GM12878 (cell line): ENCODE results near the gene MYCBPAP. TPM values are rescaled to one million over a fixed set of nuclear protein-coding genes. Genes with fewer than 3 reads are reported as not detected.

Experiments used
- ZSCAN29 ChIP-seq: fragments of 450-650 bp; IDR thresholded peaks from 2 replicates; pipeline ENCODE4 v1.6.1; 2017; ENCODE audit warnings: mild to moderate bottlenecking, moderate library complexity
- polyA plus RNA-seq, 11 experiments: library from polyadenylated mRNA; depleted of rRNA in 4 of 11; unstranded in 6 of 11; stranded (reverse) in 5 of 11; fragments of >200 nt; fragmentation: Nextera tagmentation in 4 of 11; fragmentation: Illumina TruSeq in 1 of 11; extraction: Ambion mirVana in 4 of 11; extraction: Trizol in 1 of 11; gene quantifications; 1 replicate in 1 of 11; 2 replicates in 10 of 11; pipeline versions ENCODE4 v1.2.1 to v1.2.3, GENCODE V29; 2011 to 2016; ENCODE audit warnings: inconsistent platforms in 2 of 11, missing spikeins in 2 of 11, low read depth in 1 of 11
- total RNA-seq, 4 experiments: library from RNA; depleted of rRNA in 3 of 4; stranded (reverse); fragments of >200 nt in 3 of 4; fragmentation: Illumina TruSeq in 1 of 4; extraction: Trizol in 1 of 4; gene quantifications; 2 replicates each; pipeline versions ENCODE4 v1.2.1 to v1.2.3, GENCODE V29; 2013 to 2021
- TF ChIP-seq, protein P1 (sequence below): IDR thresholded peaks from 2 replicates; pipeline ENCODE4 v1.6.1; 2012; ENCODE audit warnings: improper control_type of control experiment, low read depth, low read length; ENCODE audit not compliant: insufficient replicate concordance
- TF ChIP-seq, protein P2 (sequence below): fragments of 450-650 bp; IDR thresholded peaks from 2 replicates; pipeline ENCODE4 v1.6.1; 2017; ENCODE audit warnings: mild to moderate bottlenecking, moderate library complexity

The MYCBPAP gene
- total and polyA plus RNA-seq, 10 of the 15 experiments (the other 5 are each of a cell fraction or from before 2014, with no cell fraction given): 0.23 to 2.7 (median 1.5) TPM

DNA sequence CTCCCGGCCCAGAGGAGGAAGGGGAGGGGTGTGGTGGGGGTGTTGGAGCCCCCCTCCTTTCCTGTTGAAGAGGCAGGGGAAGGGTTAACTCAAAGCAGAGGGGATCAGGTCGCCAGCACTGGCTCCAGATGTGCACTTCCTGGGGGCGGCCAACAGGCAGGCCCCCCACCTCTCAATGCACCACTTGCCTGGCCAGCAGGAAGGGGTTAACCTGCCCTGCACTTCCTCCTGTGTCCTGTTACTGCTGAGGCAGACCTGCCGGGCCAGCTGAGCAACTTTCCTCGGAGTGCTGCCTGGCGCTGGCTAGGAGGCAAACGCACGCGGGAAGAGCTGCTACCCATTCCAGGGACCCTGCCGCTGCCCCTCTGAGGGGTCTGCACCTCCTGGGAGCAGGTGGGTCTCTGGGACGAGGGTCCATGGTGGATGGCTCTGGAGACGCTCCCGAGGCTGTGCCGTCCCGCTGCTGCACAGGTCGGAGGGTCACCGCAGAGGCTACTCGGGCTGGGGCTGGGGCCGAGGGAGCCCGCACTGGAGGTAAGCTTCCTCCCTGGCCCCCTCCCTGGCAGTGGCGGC lies 24.3 kb downstream of the MYCBPAP start, which contains the start of gene EPN3 (continued):
- TF ChIP-seq, protein P1, sequence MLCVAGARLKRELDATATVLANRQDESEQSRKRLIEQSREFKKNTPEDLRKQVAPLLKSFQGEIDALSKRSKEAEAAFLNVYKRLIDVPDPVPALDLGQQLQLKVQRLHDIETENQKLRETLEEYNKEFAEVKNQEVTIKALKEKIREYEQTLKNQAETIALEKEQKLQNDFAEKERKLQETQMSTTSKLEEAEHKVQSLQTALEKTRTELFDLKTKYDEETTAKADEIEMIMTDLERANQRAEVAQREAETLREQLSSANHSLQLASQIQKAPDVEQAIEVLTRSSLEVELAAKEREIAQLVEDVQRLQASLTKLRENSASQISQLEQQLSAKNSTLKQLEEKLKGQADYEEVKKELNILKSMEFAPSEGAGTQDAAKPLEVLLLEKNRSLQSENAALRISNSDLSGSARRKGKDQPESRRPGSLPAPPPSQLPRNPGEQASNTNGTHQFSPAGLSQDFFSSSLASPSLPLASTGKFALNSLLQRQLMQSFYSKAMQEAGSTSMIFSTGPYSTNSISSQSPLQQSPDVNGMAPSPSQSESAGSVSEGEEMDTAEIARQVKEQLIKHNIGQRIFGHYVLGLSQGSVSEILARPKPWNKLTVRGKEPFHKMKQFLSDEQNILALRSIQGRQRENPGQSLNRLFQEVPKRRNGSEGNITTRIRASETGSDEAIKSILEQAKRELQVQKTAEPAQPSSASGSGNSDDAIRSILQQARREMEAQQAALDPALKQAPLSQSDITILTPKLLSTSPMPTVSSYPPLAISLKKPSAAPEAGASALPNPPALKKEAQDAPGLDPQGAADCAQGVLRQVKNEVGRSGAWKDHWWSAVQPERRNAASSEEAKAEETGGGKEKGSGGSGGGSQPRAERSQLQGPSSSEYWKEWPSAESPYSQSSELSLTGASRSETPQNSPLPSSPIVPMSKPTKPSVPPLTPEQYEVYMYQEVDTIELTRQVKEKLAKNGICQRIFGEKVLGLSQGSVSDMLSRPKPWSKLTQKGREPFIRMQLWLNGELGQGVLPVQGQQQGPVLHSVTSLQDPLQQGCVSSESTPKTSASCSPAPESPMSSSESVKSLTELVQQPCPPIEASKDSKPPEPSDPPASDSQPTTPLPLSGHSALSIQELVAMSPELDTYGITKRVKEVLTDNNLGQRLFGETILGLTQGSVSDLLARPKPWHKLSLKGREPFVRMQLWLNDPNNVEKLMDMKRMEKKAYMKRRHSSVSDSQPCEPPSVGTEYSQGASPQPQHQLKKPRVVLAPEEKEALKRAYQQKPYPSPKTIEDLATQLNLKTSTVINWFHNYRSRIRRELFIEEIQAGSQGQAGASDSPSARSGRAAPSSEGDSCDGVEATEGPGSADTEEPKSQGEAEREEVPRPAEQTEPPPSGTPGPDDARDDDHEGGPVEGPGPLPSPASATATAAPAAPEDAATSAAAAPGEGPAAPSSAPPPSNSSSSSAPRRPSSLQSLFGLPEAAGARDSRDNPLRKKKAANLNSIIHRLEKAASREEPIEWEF: no peak
- no peak for TF ChIP-seq ZSCAN29
- TF ChIP-seq, protein P2, sequence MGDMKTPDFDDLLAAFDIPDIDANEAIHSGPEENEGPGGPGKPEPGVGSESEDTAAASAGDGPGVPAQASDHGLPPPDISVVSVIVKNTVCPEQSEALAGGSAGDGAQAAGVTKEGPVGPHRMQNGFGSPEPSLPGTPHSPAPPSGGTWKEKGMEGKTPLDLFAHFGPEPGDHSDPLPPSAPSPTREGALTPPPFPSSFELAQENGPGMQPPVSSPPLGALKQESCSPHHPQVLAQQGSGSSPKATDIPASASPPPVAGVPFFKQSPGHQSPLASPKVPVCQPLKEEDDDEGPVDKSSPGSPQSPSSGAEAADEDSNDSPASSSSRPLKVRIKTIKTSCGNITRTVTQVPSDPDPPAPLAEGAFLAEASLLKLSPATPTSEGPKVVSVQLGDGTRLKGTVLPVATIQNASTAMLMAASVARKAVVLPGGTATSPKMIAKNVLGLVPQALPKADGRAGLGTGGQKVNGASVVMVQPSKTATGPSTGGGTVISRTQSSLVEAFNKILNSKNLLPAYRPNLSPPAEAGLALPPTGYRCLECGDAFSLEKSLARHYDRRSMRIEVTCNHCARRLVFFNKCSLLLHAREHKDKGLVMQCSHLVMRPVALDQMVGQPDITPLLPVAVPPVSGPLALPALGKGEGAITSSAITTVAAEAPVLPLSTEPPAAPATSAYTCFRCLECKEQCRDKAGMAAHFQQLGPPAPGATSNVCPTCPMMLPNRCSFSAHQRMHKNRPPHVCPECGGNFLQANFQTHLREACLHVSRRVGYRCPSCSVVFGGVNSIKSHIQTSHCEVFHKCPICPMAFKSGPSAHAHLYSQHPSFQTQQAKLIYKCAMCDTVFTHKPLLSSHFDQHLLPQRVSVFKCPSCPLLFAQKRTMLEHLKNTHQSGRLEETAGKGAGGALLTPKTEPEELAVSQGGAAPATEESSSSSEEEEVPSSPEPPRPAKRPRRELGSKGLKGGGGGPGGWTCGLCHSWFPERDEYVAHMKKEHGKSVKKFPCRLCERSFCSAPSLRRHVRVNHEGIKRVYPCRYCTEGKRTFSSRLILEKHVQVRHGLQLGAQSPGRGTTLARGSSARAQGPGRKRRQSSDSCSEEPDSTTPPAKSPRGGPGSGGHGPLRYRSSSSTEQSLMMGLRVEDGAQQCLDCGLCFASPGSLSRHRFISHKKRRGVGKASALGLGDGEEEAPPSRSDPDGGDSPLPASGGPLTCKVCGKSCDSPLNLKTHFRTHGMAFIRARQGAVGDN: no peak
